Activated CD8-positive, alpha-beta memory T cell treated with anti-CD3 and anti-CD28 coated beads, Interleukin-2, amount 50 U/mL, for 1 hour (primary cell): Measurements from ENCODE around the gene ERCC8.

Experiments
- DNase-seq: peaks from one replicate; pipeline ENCODE4 v3.0.0-alpha.2; 2020; ENCODE audit errors: extremely low read depth

Gene ERCC8

DNA sequence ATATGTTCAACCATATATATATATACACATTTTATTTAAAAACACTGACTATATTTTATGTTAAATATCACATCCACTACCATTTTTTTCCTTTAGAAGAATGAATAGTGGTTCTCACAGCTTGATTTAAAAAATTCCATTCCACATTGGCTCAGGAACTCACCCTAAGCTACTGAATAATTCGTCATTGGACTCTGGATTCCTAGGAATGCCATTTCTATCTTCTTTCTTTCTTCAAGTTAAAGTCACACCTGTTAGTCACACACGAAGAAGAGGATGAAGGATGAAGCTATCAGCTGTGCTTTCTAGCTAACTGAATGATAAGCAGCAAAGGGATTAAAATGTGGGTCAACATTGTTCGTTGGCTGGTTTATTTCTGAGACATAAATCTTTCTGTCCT, 108.7 kb downstream of the ERCC8 start:
- DNase-seq = no peak

GRCh38 chr5:60835554-60835953, 109.3 kb downstream of the ERCC8 start:
- DNase-seq = no peak

GRCh38 chr5:60833520-60833919, 111.3 kb downstream of the ERCC8 start:
- no peak for DNase-seq

- no peak for DNase-seq
These were observed 114.2 kb downstream of the ERCC8 start for GRCh38 chr5:60830581-60831127.

DNA sequence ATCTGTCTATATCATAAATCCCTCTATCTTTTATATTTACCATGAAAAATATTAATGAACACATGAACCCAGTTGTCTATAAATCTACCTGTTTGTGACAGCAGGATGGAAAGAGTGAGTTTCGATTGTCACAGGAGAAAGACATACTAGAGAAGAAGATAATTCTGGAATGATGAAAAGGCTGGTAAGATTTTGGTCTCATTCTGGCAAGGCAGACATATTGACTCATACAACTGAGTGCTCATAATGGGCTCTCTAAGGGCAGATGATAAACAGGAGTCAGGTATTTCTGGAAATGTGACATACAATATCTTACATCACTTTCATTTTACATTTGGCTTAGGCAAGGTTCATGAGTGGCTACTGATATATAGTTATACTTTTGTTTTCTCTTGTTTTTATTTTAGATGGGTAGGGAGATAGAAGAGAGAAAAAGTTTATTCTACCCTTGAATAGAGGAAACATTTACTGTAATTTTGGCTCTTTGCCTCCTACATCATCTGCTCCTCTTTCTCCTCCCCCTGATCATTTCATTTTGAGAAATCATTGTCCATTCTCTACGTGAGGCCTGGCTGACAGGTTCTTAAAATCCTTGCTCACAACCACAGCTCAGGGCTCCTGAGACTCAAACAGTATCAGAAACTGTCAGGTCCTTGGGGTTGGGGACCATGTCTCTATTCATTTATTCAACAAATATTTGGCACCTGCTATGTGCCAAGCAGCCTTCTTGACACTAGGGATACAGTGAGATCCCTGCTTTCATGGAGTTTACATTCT, 115.2 kb downstream of the ERCC8 start:
- DNase-seq = no peak

- DNase-seq = no peak
These were observed 117.7 kb downstream of the ERCC8 start for GRCh38 chr5:60827201-60827600.

GRCh38 chr5:60826653-60827052, 118.2 kb downstream of the ERCC8 start:
- DNase-seq = no peak
